ENCODE measurements around the gene NAGLU.

- TF ChIP-seq POLR2A (IDR thresholded peaks at IDR 0.05) (no peak), CTCF (IDR thresholded peaks at IDR 0.05) (no peak)
Measured at GRCh38 chr17:42541041-42541833, 5.2 kb downstream of the NAGLU start.

Data from heart left ventricle (tissue), 13 donors.